HEK293 (cell line): ENCODE measurements around the gene COX6A2.

Experiments
- ATF2 ChIP-seq: fragments of 450-650 bp; formaldehyde crosslinking; IDR thresholded peaks from 2 replicates; pipeline ENCODE4 v1.5.1; 2016; ENCODE audit warnings: missing biosample characterization, missing genetic modification characterization, low read depth
- BCL11A ChIP-seq: fragments of 450-650 bp; formaldehyde crosslinking; IDR thresholded peaks from 2 replicates; pipeline ENCODE4 v1.5.1; 2016; ENCODE audit warnings: low read depth, missing biosample characterization, missing genetic modification characterization
- BCL11B ChIP-seq: fragments of 450-650 bp; formaldehyde crosslinking; IDR thresholded peaks from 2 replicates; pipeline ENCODE4 v1.5.1; 2016; ENCODE audit warnings: low read depth, missing biosample characterization, missing genetic modification characterization
- INSM2 ChIP-seq: fragments of 450-650 bp; formaldehyde crosslinking; IDR thresholded peaks from 2 replicates; pipeline ENCODE4 v1.5.1; 2016; ENCODE audit warnings: missing biosample characterization, missing genetic modification characterization
- KLF1 ChIP-seq: fragments of 450-650 bp; formaldehyde crosslinking; IDR thresholded peaks from 2 replicates; pipeline ENCODE4 v1.5.1; 2016; ENCODE audit warnings: missing biosample characterization, missing genetic modification characterization
- KLF16 ChIP-seq: fragments of 450-650 bp; formaldehyde crosslinking; IDR thresholded peaks from 2 replicates; pipeline ENCODE4 v1.5.1; 2017; ENCODE audit warnings: missing biosample characterization, missing genetic modification characterization
- KLF9 ChIP-seq: fragments of 450-650 bp; formaldehyde crosslinking; IDR thresholded peaks from 2 replicates; pipeline ENCODE4 v1.5.1; 2016; ENCODE audit warnings: missing biosample characterization, missing genetic modification characterization, low read depth
- MEIS1 ChIP-seq: sonication (generic); formaldehyde crosslinking; IDR thresholded peaks from 2 replicates; pipeline ENCODE4 v1.8.1; 2022; ENCODE audit warnings: missing genetic modification reagents, mild to moderate bottlenecking, borderline replicate concordance
- MYNN ChIP-seq: fragments of 450-650 bp; formaldehyde crosslinking; IDR thresholded peaks from 2 replicates; pipeline ENCODE4 v1.5.1; 2016; ENCODE audit warnings: missing biosample characterization, missing genetic modification characterization, borderline replicate concordance
- REPIN1 ChIP-seq: fragments of 450-650 bp; formaldehyde crosslinking; IDR thresholded peaks from 2 replicates; pipeline ENCODE4 v1.5.1; 2017; ENCODE audit warnings: missing biosample characterization, missing genetic modification characterization, low read depth
- SP7 ChIP-seq: fragments of 450-650 bp; formaldehyde crosslinking; IDR thresholded peaks from 2 replicates; pipeline ENCODE4 v1.5.1; 2016; ENCODE audit warnings: missing biosample characterization, missing genetic modification characterization
- ZBTB6 ChIP-seq: fragments of 450-650 bp; formaldehyde crosslinking; IDR thresholded peaks from 2 replicates; pipeline ENCODE4 v1.5.1; 2017; ENCODE audit warnings: missing biosample characterization, missing genetic modification characterization
- ZBTB7A ChIP-seq: fragments of 450-650 bp; formaldehyde crosslinking; IDR thresholded peaks from 2 replicates; pipeline ENCODE4 v1.5.1; 2016; ENCODE audit warnings: low read depth, missing biosample characterization, missing genetic modification characterization
- ZFHX2 ChIP-seq: fragments of 450-650 bp; formaldehyde crosslinking; conservative IDR thresholded peaks from 2 replicates; pipeline ENCODE4 v1.5.1; 2016; ENCODE audit warnings: missing biosample characterization, missing genetic modification characterization
- ZFP3 ChIP-seq: fragments of 450-650 bp; formaldehyde crosslinking; IDR thresholded peaks from 2 replicates; pipeline ENCODE4 v1.5.1; 2016; ENCODE audit warnings: low read depth, missing biosample characterization, missing genetic modification characterization
- ZNF10 ChIP-seq: fragments of 450-650 bp; formaldehyde crosslinking; IDR thresholded peaks from 2 replicates; pipeline ENCODE4 v1.5.1; 2017; ENCODE audit warnings: missing biosample characterization, missing genetic modification characterization
- ZNF133 ChIP-seq: fragments of 450-650 bp; formaldehyde crosslinking; IDR thresholded peaks from 2 replicates; pipeline ENCODE4 v1.5.1; 2016; ENCODE audit warnings: missing biosample characterization, missing genetic modification characterization
- ZNF175 ChIP-seq: fragments of 450-650 bp; formaldehyde crosslinking; IDR thresholded peaks from 2 replicates; pipeline ENCODE4 v1.5.1; 2016; ENCODE audit warnings: missing biosample characterization, missing genetic modification characterization
- ZNF19 ChIP-seq: fragments of 450-650 bp; formaldehyde crosslinking; IDR thresholded peaks from 2 replicates; pipeline ENCODE4; 2016; ENCODE audit warnings: missing biosample characterization, missing genetic modification characterization, low read depth
- ZNF2 ChIP-seq: fragments of 450-650 bp; formaldehyde crosslinking; IDR thresholded peaks from 2 replicates; pipeline ENCODE4 v1.5.1; 2016; ENCODE audit warnings: missing biosample characterization, missing genetic modification characterization
- ZNF221 ChIP-seq: fragments of 450-650 bp; formaldehyde crosslinking; IDR thresholded peaks from 2 replicates; pipeline ENCODE4 v1.5.1; 2017; ENCODE audit warnings: missing biosample characterization, missing genetic modification characterization, borderline replicate concordance
- ZNF24 ChIP-seq: fragments of 450-650 bp; formaldehyde crosslinking; IDR thresholded peaks from 2 replicates; pipeline ENCODE4 v1.5.1; 2016; ENCODE audit warnings: missing biosample characterization, missing genetic modification characterization
- ZNF341 ChIP-seq: fragments of 450-650 bp; formaldehyde crosslinking; IDR thresholded peaks from 2 replicates; pipeline ENCODE4; 2016; ENCODE audit warnings: low read depth, missing biosample characterization, missing genetic modification characterization
- ZNF362 ChIP-seq: fragments of 450-650 bp; formaldehyde crosslinking; IDR thresholded peaks from 2 replicates; pipeline ENCODE4 v1.5.1; 2016; ENCODE audit warnings: missing biosample characterization, missing genetic modification characterization
- ZNF37A ChIP-seq: fragments of 450-650 bp; IDR thresholded peaks from 2 replicates; pipeline ENCODE4 v1.5.1; 2018; ENCODE audit warnings: missing biosample characterization, missing genetic modification characterization
- ZNF423 ChIP-seq: fragments of 450-650 bp; formaldehyde crosslinking; IDR thresholded peaks from 2 replicates; pipeline ENCODE4 v1.5.1; 2016; ENCODE audit warnings: missing biosample characterization, missing genetic modification characterization
- ZNF558 ChIP-seq: fragments of 450-650 bp; formaldehyde crosslinking; IDR thresholded peaks from 2 replicates; pipeline ENCODE4 v1.5.1; 2016; ENCODE audit warnings: missing biosample characterization, missing genetic modification characterization
- ZNF580 ChIP-seq: fragments of 450-650 bp; formaldehyde crosslinking; IDR thresholded peaks from 2 replicates; pipeline ENCODE4 v1.5.1; 2016; ENCODE audit warnings: missing biosample characterization, missing genetic modification characterization
- ZNF585B ChIP-seq: fragments of 450-650 bp; formaldehyde crosslinking; IDR thresholded peaks from 2 replicates; pipeline ENCODE4 v1.5.1; 2016; ENCODE audit warnings: missing biosample characterization, missing genetic modification characterization
- ZNF658 ChIP-seq: fragments of 450-650 bp; formaldehyde crosslinking; IDR thresholded peaks from 2 replicates; pipeline ENCODE4; 2016; ENCODE audit warnings: missing biosample characterization, missing genetic modification characterization
- ZNF692 ChIP-seq: fragments of 450-650 bp; formaldehyde crosslinking; IDR thresholded peaks from 2 replicates; pipeline ENCODE4 v1.5.1; 2016; ENCODE audit warnings: missing biosample characterization, missing genetic modification characterization
- ZNF830 ChIP-seq: fragments of 450-650 bp; IDR thresholded peaks from 2 replicates; pipeline ENCODE4 v1.5.0; 2018; ENCODE audit warnings: missing biosample characterization, missing genetic modification characterization, low read depth, mild to moderate bottlenecking, moderate library complexity
- ZSCAN23 ChIP-seq: fragments of 450-650 bp; formaldehyde crosslinking; IDR thresholded peaks from 2 replicates; pipeline ENCODE4 v1.5.1; 2016; ENCODE audit warnings: missing biosample characterization, missing genetic modification characterization
- ZXDB ChIP-seq: fragments of 450-650 bp; formaldehyde crosslinking; IDR thresholded peaks from 2 replicates; pipeline ENCODE4 v1.5.1; 2016; ENCODE audit warnings: missing biosample characterization, missing genetic modification characterization

COX6A2 gene

GRCh38 chr16:31453255-31454204, 25.4 kb upstream of the COX6A2 start (continued):
- TF ChIP-seq ZNF221 (tag by site-specific recombination), result no peak
- peak; percentile 81; the same call in 1 of the 2 replicates for TF ChIP-seq ZNF2 (tag by site-specific recombination)
- no peak; the same call in 1 of the 2 replicates for TF ChIP-seq KLF9 (tag by site-specific recombination)
- no peak for TF ChIP-seq ZNF830 (tag by site-specific recombination)
- peak; percentile 15; the same call in 1 of the 2 replicates for TF ChIP-seq ZFHX2
- TF ChIP-seq ZNF585B, result no peak
- TF ChIP-seq SP7, result peak; percentile 91
- peak; percentile 46; the same call in 1 of the 2 replicates for TF ChIP-seq ZSCAN23
- peak; percentile 88 for TF ChIP-seq KLF1
- peak; percentile 74 for TF ChIP-seq KLF16 (tag by site-specific recombination)
- no peak for TF ChIP-seq REPIN1 (tag by site-specific recombination)
- TF ChIP-seq INSM2 (tag by site-specific recombination), result peak; percentile 52
- TF ChIP-seq ATF2 (tag by site-specific recombination), result peak; percentile 95
- no peak for TF ChIP-seq MEIS1
- no peak for TF ChIP-seq ZNF658 (tag by site-specific recombination)
- TF ChIP-seq ZNF558, result peak; percentile 48; the same call in 1 of the 2 replicates
- peak; percentile 73 for TF ChIP-seq ZNF692 (tag by site-specific recombination)
- peak; percentile 68; the same call in 1 of the 2 replicates for TF ChIP-seq BCL11A (tag by site-specific recombination)
- TF ChIP-seq ZNF580, result no peak
- peak; percentile 85 for TF ChIP-seq ZNF24 (tag by site-specific recombination)
- TF ChIP-seq ZNF133 (tag by site-specific recombination), result no peak
- TF ChIP-seq ZXDB (tag by site-specific recombination), result peak; percentile 80
- TF ChIP-seq ZNF423 (tag by site-specific recombination), result no peak
- TF ChIP-seq ZFP3 (tag by site-specific recombination), result peak; percentile 42; the same call in 1 of the 2 replicates
- no peak for TF ChIP-seq ZNF362 (tag by site-specific recombination)
- no peak for TF ChIP-seq ZNF19 (tag by site-specific recombination)
- TF ChIP-seq ZNF10 (tag by site-specific recombination), result no peak
- no peak for TF ChIP-seq ZNF175 (tag by site-specific recombination)
- peak; percentile 42 for TF ChIP-seq ZNF341 (tag by site-specific recombination)
- no peak for TF ChIP-seq MYNN (tag by site-specific recombination)
- 0 out of 2 replicates have a peak, but pooled peaks have one; percentile 33 for TF ChIP-seq ZBTB7A
- TF ChIP-seq ZNF37A (tag by site-specific recombination), result no peak
- peak; percentile 38; the same call in 1 of the 2 replicates for TF ChIP-seq ZBTB6
- no peak for TF ChIP-seq BCL11B (tag by site-specific recombination)
